ENCODE data around the gene KCNJ10.
"Not testable (repeated sequence)": the region's sequence is repeated elsewhere in the genome, so short reads cannot be mapped to it uniquely, and the experiment has no call there.

The KCNJ10 gene

GRCh38 chr1:160069460-160070231 is at the start of gene KCNJ10:
KCNJ10 (minus strand) TSS chr1:160070160; CDS start chr1:160042532, 27,628 bp downstream.
- DNase-seq (ENCODE audit: low read depth, low spot score): no peak

GRCh38 chr1:160118928-160119327 is 49.0 kb upstream of the KCNJ10 start:
- DNase-seq (ENCODE audit: low read depth, low spot score): no peak

- no peak for DNase-seq (ENCODE audit: low read depth, low spot score)
Measured at GRCh38 chr1:160117709-160118183, 47.8 kb upstream of the KCNJ10 start.

- DNase-seq (ENCODE audit: low read depth, low spot score): no peak
Measured at GRCh38 chr1:160117300-160117699, 47.3 kb upstream of the KCNJ10 start.

- no peak for DNase-seq (ENCODE audit: low read depth, low spot score)
Measured at GRCh38 chr1:160116283-160117147, 46.6 kb upstream of the KCNJ10 start.

GRCh38 chr1:160115545-160116282 is 45.8 kb upstream of the KCNJ10 start, which contains the start of gene ATP1A2:
ATP1A2 (plus strand) TSS chr1:160115759; CDS start chr1:160115862, 103 bp downstream.
- DNase-seq (ENCODE audit: low read depth, low spot score): peak; percentile 54

GRCh38 chr1:160114085-160114484 is 44.1 kb upstream of the KCNJ10 start:
- peak; percentile 47 for DNase-seq (ENCODE audit: low read depth, low spot score)

GRCh38 chr1:160113407-160113806 is 43.4 kb upstream of the KCNJ10 start:
- DNase-seq (ENCODE audit: low read depth, low spot score): peak; percentile 45

GRCh38 chr1:160112357-160112756 is 42.4 kb upstream of the KCNJ10 start:
- DNase-seq (ENCODE audit: low read depth, low spot score): no peak

GRCh38 chr1:160111462-160111861 is 41.5 kb upstream of the KCNJ10 start:
- DNase-seq (ENCODE audit: low read depth, low spot score): not testable (repeated sequence)

- DNase-seq (ENCODE audit: low read depth, low spot score): no peak
Measured at GRCh38 chr1:160109686-160110085, 39.7 kb upstream of the KCNJ10 start.

GRCh38 chr1:160108888-160109662 is 39.1 kb upstream of the KCNJ10 start:
- DNase-seq (ENCODE audit: low read depth, low spot score): peak; percentile 64

- DNase-seq (ENCODE audit: low read depth, low spot score): no peak
Measured at GRCh38 chr1:160107512-160107911, 37.6 kb upstream of the KCNJ10 start.

GRCh38 chr1:160105155-160105554 is 35.2 kb upstream of the KCNJ10 start:
- DNase-seq (ENCODE audit: low read depth, low spot score): no peak

- no peak for DNase-seq (ENCODE audit: low read depth, low spot score)
Measured at GRCh38 chr1:160104486-160104885, 34.5 kb upstream of the KCNJ10 start.

GRCh38 chr1:160103658-160104408 is 33.9 kb upstream of the KCNJ10 start:
- no peak for DNase-seq (ENCODE audit: low read depth, low spot score)

- no peak for DNase-seq (ENCODE audit: low read depth, low spot score)
Measured at GRCh38 chr1:160101717-160102522, 32.0 kb upstream of the KCNJ10 start.

GRCh38 chr1:160101037-160101716 is 31.2 kb upstream of the KCNJ10 start:
- peak; percentile 94 for DNase-seq (ENCODE audit: low read depth, low spot score)

Measured in ELF-1 (cell line).